Measurements from ENCODE around the gene IRS2.

The IRS2 gene

GRCh38 chr13:109780845-109781383, 5.5 kb downstream of the IRS2 start:
- Histone ChIP-seq H4K20me1 (ENCODE audit: insufficient read depth, low read length, poor library complexity, severe bottlenecking) (peaks cover 5% of the 10 kb centered on the region), H3K27me3 (ENCODE audit: insufficient read depth, low read length, poor library complexity, severe bottlenecking) (no peaks in the 10 kb centered on the region), H3K4me3 (ENCODE audit: low read length, poor library complexity, severe bottlenecking) (no peak overlapping the region), H3K4me1 (ENCODE audit: insufficient read depth, low read length, poor library complexity, severe bottlenecking) (peaks cover 42% of the 10 kb centered on the region), H3K9me3 (ENCODE audit: insufficient read depth, low read depth, low read length) (no peaks in the 10 kb centered on the region), H3K4me2 (ENCODE audit: low read depth, low read length, poor library complexity, severe bottlenecking) (no peak overlapping the region), H2AFZ (ENCODE audit: low read length) (no peak overlapping the region), H3K36me3 (ENCODE audit: insufficient read depth, low read length) (no peaks in the 10 kb centered on the region), H3F3A (ENCODE audit: low read depth) (peaks cover 9% of the 10 kb centered on the region; the same call in 1 of the 2 replicates), H3K79me2 (ENCODE audit: insufficient read depth, low read length) (no peaks in the 10 kb centered on the region), H3K9ac (ENCODE audit: low read depth, low read length, poor library complexity, severe bottlenecking) (no peak overlapping the region), H3K9me2 (replicated peaks; ENCODE audit: low read depth, low read length) (no peaks in the 10 kb centered on the region)
- no peak for TF ChIP-seq CTCF (conservative IDR thresholded peaks at IDR 0.05; ENCODE audit: low read length)
- TF ChIP-seq EZH2phosphoT487 (IDR thresholded peaks at IDR 0.05; ENCODE audit: borderline replicate concordance): no peak

GRCh38 chr13:109779876-109780510, 6.4 kb downstream of the IRS2 start:
- H3K79me2 ChIP-seq (ENCODE audit: insufficient read depth, low read length): no peaks in the 10 kb centered on the region
- H3K4me3 ChIP-seq (ENCODE audit: low read length, poor library complexity, severe bottlenecking): peak overlapping the region; percentile 56
- no peaks in the 10 kb centered on the region for H3K9me3 ChIP-seq (ENCODE audit: insufficient read depth, low read depth, low read length)
- no peaks in the 10 kb centered on the region for H3K9me2 ChIP-seq (replicated peaks; ENCODE audit: low read depth, low read length)
- no peaks in the 10 kb centered on the region for H3K36me3 ChIP-seq (ENCODE audit: insufficient read depth, low read length)
- peak overlapping the region; percentile 82 for H3K4me2 ChIP-seq (ENCODE audit: low read depth, low read length, poor library complexity, severe bottlenecking)
- no peak overlapping the region for H2AFZ ChIP-seq (ENCODE audit: low read length)
- H3K4me1 ChIP-seq (ENCODE audit: insufficient read depth, low read length, poor library complexity, severe bottlenecking): peaks cover 42% of the 10 kb centered on the region
- no peak overlapping the region for H3K9ac ChIP-seq (ENCODE audit: low read depth, low read length, poor library complexity, severe bottlenecking)
- peaks cover 5% of the 10 kb centered on the region for H4K20me1 ChIP-seq (ENCODE audit: insufficient read depth, low read length, poor library complexity, severe bottlenecking)
- H3F3A ChIP-seq (ENCODE audit: low read depth): peaks cover 9% of the 10 kb centered on the region; the same call in 1 of the 2 replicates
- TF ChIP-seq EZH2phosphoT487 (IDR thresholded peaks at IDR 0.05; ENCODE audit: borderline replicate concordance): no peak
- no peaks in the 10 kb centered on the region for H3K27me3 ChIP-seq (ENCODE audit: insufficient read depth, low read length, poor library complexity, severe bottlenecking)

- Histone ChIP-seq H3K36me3 (ENCODE audit: insufficient read depth, low read length) (no peaks in the 10 kb centered on the region), H2AFZ (ENCODE audit: low read length) (no peak overlapping the region), H3K9me3 (ENCODE audit: insufficient read depth, low read depth, low read length) (no peaks in the 10 kb centered on the region), H3K9ac (ENCODE audit: low read depth, low read length, poor library complexity, severe bottlenecking) (no peak overlapping the region), H3K4me1 (ENCODE audit: insufficient read depth, low read length, poor library complexity, severe bottlenecking) (peaks cover 42% of the 10 kb centered on the region), H4K20me1 (ENCODE audit: insufficient read depth, low read length, poor library complexity, severe bottlenecking) (peaks cover 5% of the 10 kb centered on the region), H3K27me3 (ENCODE audit: insufficient read depth, low read length, poor library complexity, severe bottlenecking) (no peaks in the 10 kb centered on the region), H3F3A (ENCODE audit: low read depth) (peaks cover 9% of the 10 kb centered on the region; the same call in 1 of the 2 replicates), H3K9me2 (replicated peaks; ENCODE audit: low read depth, low read length) (no peaks in the 10 kb centered on the region), H3K79me2 (ENCODE audit: insufficient read depth, low read length) (no peaks in the 10 kb centered on the region), H3K4me2 (ENCODE audit: low read depth, low read length, poor library complexity, severe bottlenecking) (peak overlapping the region; percentile 82), H3K4me3 (ENCODE audit: low read length, poor library complexity, severe bottlenecking) (peak overlapping the region; percentile 56)
- TF ChIP-seq CTCF (conservative IDR thresholded peaks at IDR 0.05; ENCODE audit: low read length): no peak
- TF ChIP-seq EZH2phosphoT487 (IDR thresholded peaks at IDR 0.05; ENCODE audit: borderline replicate concordance): no peak
Measured at GRCh38 chr13:109779074-109779473, 7.3 kb downstream of the IRS2 start.
